Uterus (tissue), 4 donors: ENCODE measurements around the gene IDUA. TPM values are rescaled to one million over a fixed set of nuclear protein-coding genes. Genes with fewer than 3 reads are reported as not detected.
"Not testable (repeated sequence)": the region's sequence is repeated elsewhere in the genome, so short reads cannot be mapped to it uniquely, and the experiment has no call there.

Experiments
- DNase-seq, 2 donors: peaks; one replicate each; pipeline ENCODE4 v3.0.0-alpha.2; 2019 to 2020
- H3K27ac ChIP-seq, 2 donors: fragments of 200-600 bp; sonication (generic); 1 replicate in 1 of 2; 2 replicates in 1 of 2; pipeline ENCODE4 v1.5.1; 2016 to 2018
- H3K27me3 ChIP-seq, 2 donors: fragments of 200-600 bp; sonication (generic); one replicate each; pipeline ENCODE4 v1.5.1; 2018 to 2019; ENCODE audit warnings: control low read depth in 1 of 2
- H3K36me3 ChIP-seq, 2 donors: fragments of 200-600 bp; sonication (generic); one replicate each; pipeline ENCODE4 v1.5.1; 2019; ENCODE audit warnings: control low read depth in 1 of 2
- H3K4me1 ChIP-seq, 2 donors: fragments of 200-600 bp; sonication (generic); one replicate each; pipeline ENCODE4 v1.5.1; 2018 to 2019; ENCODE audit warnings: control low read depth in 1 of 2
- H3K4me3 ChIP-seq, 2 donors: fragments of 200-600 bp; sonication (generic); 1 replicate in 1 of 2; 2 replicates in 1 of 2; pipeline ENCODE4 v1.5.1; 2018 to 2019; ENCODE audit warnings: mild to moderate bottlenecking in 1 of 2
- H3K9me3 ChIP-seq, 2 donors: fragments of 200-600 bp; sonication (generic); one replicate each; pipeline ENCODE4 v1.5.1; 2019; ENCODE audit warnings: control low read depth in 1 of 2
- POLR2A ChIP-seq, 2 donors: fragments of 450-650 bp; IDR thresholded peaks; one replicate each; pipeline ENCODE4 v1.6.1; 2016; ENCODE audit warnings: antibody characterized with exemption in 2 of 2, mild to moderate bottlenecking in 1 of 2, moderate library complexity in 1 of 2
- intact Hi-C: fragments of 100-400 bp; cut with DNase I; formaldehyde crosslinking; loops from one replicate; pipeline ENCODE4 v1.15.1; 2023; ENCODE audit warnings: low total_unique reads
- total RNA-seq, 4 donors: library from RNA; depleted of rRNA in 3 of 4; stranded (reverse); fragments of >200 nt in 3 of 4; gene quantifications; one replicate each; pipeline versions ENCODE4 v1.1.0 to v1.2.4, GENCODE V29; 2014 to 2023
- TF ChIP-seq, protein P1 (sequence below), 4 experiments: fragments of 200-600 bp in 2 of 4; fragments of 450-650 bp in 2 of 4; sonication (generic) in 2 of 4; IDR thresholded peaks; one replicate each; pipeline ENCODE4 v1.5.1; 2016 to 2019; ENCODE audit warnings: antibody characterized with exemption in 4 of 4, mild to moderate bottlenecking in 2 of 4, moderate library complexity in 1 of 4
- donor health status: DM: yes; HTN: yes; CAD: no.

The IDUA gene
- total RNA-seq, 4 donors from 2014 or later: 2.8 to 45.8 (median 9.9) TPM

DNA sequence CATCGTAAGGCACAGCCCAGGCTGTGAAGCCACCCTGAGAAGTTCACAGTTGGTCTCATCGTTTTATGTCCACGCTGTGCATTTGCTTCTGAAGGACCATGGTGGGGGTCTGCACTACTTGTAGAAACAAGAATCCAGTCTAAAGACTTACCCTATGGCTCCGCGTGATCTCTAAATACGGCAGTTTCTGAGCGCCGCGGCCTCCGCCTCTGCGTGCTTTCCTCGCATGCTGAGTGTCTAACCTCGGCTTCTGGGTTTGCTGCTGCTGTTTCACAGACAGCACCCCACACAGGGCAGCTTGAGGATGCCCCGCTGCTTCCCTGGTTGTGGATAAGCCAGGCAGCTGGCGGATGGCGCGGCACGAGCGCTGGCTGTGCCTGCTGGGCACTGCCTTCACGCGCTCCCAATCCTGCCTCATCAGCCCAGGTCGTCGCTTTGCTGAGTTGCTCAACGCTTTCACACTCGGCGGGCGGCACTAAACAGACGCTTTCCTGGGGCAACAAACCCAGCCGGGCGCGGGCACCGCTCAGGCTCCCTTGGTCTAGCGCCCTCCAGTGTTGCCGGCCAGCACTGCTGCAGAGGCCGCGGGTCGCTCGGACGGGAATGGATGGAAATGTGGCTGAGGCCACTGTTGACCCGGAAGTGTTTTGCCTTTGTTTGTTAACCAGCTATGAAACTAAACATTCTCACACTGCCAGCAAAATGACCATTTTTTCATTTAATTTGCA, 63.8 kb downstream of the IDUA start:
- Histone ChIP-seq H3K4me1 (no peaks in the 10 kb centered on the region), H3K27me3 (peaks cover 0 to 8% of the 10 kb centered on the region in 2 donors), H3K27ac (no peak overlapping the region), H3K4me3 (no peak overlapping the region), H3K9me3 (no peaks in the 10 kb centered on the region), H3K36me3 (no peaks in the 10 kb centered on the region)
- no peak for TF ChIP-seq POLR2A (IDR thresholded peaks at IDR 0.05)
- TF ChIP-seq, protein P1, sequence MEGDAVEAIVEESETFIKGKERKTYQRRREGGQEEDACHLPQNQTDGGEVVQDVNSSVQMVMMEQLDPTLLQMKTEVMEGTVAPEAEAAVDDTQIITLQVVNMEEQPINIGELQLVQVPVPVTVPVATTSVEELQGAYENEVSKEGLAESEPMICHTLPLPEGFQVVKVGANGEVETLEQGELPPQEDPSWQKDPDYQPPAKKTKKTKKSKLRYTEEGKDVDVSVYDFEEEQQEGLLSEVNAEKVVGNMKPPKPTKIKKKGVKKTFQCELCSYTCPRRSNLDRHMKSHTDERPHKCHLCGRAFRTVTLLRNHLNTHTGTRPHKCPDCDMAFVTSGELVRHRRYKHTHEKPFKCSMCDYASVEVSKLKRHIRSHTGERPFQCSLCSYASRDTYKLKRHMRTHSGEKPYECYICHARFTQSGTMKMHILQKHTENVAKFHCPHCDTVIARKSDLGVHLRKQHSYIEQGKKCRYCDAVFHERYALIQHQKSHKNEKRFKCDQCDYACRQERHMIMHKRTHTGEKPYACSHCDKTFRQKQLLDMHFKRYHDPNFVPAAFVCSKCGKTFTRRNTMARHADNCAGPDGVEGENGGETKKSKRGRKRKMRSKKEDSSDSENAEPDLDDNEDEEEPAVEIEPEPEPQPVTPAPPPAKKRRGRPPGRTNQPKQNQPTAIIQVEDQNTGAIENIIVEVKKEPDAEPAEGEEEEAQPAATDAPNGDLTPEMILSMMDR (IDR thresholded peaks at IDR 0.05): no peak
- intact Hi-C loops: no loop called here
- DNase-seq: peak in 1 of 2 donors; percentile 11

DNA sequence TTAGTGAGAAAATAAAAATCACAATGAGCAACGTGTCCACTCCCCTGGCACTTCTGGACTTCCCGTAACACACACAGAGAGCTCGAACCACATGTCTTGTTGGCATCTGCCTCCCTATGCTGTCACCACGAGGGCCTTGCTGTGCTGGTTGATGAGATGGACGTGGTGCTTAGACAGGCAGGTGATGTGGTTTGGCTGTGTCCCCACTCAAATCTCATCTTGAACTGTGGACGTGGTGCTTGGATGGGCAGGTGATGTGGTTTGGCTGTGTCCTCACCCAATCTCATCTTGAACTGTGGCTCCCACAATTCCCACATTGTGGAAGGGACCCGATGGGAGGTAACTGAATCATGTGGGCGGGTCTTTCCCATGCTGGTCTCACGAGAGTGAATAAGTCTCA, 64.6 kb downstream of the IDUA start:
- no peaks in the 10 kb centered on the region for H3K9me3 ChIP-seq
- intact Hi-C loops: no loop called here
- H3K27me3 ChIP-seq: peaks cover 0 to 8% of the 10 kb centered on the region in 2 donors
- H3K27ac ChIP-seq: no peak overlapping the region
- no peak overlapping the region for H3K4me3 ChIP-seq
- no peaks in the 10 kb centered on the region for H3K36me3 ChIP-seq
- DNase-seq: no peak
- TF ChIP-seq POLR2A (IDR thresholded peaks at IDR 0.05): no peak
- no peaks in the 10 kb centered on the region for H3K4me1 ChIP-seq

DNA sequence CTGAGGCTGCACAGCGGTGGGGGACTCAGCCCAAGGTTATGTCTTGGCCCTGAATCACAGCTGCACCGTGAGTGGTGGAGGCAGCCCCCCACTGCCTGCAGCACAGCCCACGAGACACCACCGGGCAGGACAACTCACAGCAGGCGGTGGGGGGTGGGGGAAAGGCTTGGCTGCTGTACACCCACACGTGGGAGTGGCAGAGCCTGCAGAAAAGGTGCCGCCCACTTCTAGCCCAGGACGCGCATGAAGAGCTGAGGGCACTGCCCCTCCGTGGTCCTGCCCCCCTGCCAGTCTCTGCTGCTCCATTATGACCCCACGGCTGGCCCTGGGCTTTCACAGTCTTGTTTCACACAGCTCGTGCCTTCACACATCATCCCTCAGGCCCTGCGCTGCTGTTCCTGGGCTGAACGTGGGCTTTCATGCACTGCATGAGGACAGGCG, 65.4 kb downstream of the IDUA start:
- H3K27me3 ChIP-seq: peaks cover 0 to 8% of the 10 kb centered on the region in 2 donors

DNA sequence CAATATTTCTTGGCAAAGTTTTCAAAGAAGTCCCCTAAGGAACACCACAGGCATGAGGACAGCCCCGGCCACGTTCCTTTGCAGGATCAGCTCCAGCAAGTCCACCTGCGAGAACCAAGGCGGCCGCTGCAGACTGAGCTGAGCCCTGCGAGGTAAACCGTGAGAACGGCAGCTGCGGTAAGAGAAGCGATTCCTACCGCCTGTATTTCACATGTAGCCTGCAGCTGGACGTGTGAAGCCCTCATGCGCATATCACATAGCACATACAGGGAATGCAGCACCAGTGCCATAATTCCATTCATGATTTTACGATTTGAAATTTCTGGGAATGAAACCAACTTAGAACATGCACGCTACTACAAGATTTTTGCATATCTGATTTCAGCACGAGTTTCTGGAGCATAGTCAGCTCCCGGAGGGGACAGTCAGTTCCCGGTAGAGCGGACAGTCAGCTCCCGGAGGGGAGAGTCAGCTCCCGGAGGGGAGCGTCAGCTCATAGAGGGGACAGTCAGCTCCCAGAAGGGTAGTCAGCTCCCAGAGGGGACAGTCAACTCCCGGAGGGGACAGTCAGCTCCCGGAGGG, 66.3 kb downstream of the IDUA start:
- H3K4me3 ChIP-seq: no peak overlapping the region

More for the DNA sequence above, 65.4 kb downstream of the IDUA start:
- no peak for DNase-seq
- intact Hi-C loops: no loop called here
- Histone ChIP-seq H3K27ac (no peak overlapping the region), H3K9me3 (no peaks in the 10 kb centered on the region), H3K4me3 (no peak overlapping the region), H3K36me3 (no peaks in the 10 kb centered on the region), H3K4me1 (no peaks in the 10 kb centered on the region)
- TF ChIP-seq POLR2A (IDR thresholded peaks at IDR 0.05): no peak
- TF ChIP-seq, protein P1 (IDR thresholded peaks at IDR 0.05): no peak

DNA sequence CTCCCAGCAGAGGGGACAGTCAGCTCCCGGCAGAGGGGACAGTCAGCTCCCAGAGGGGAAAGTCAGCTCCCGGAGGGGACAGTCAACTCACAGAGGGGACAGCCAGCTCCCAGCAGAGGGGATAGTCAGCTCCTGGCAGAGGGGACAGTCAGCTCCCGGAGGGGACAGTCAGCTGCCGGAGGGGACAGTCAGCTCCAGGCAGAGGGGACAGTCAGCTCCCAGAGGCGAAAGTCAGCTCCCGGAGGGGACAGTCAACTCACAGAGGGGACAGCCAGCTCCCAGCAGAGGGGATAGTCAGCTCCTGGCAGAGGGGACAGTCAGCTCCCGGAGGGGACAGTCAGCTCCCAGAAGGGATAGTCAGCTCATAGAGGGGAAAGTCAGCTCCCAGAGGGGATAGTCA, 67.0 kb downstream of the IDUA start:
- H3K27ac ChIP-seq, DNase-seq, H3K36me3 ChIP-seq, H3K4me3 ChIP-seq, intact Hi-C loops, H3K27me3 ChIP-seq, H3K4me1 ChIP-seq, H3K9me3 ChIP-seq: not testable (repeated sequence)

More for the DNA sequence above, 66.3 kb downstream of the IDUA start:
- no peak for DNase-seq
- Histone ChIP-seq H3K9me3 (no peaks in the 10 kb centered on the region), H3K27ac (no peak overlapping the region), H3K27me3 (peaks cover 0 to 8% of the 10 kb centered on the region in 2 donors), H3K36me3 (no peaks in the 10 kb centered on the region), H3K4me1 (no peaks in the 10 kb centered on the region)
- intact Hi-C loops: no loop called here
- TF ChIP-seq, protein P1 (IDR thresholded peaks at IDR 0.05): no peak
- no peak for TF ChIP-seq POLR2A (IDR thresholded peaks at IDR 0.05)

Other genes starting within 250 kb of the IDUA start
- 10 to 100 TPM in 1 of 4 donors, 1 to 10 TPM in 1, under 1 TPM in 2; 0.14 to 15.1 (median 2.0) TPM for gene CPLX1, start 160.9 kb upstream of the IDUA start, total RNA-seq
- gene GAK, start 54.7 kb upstream of the IDUA start, total RNA-seq: 1,000 to 10,000 TPM in 1 of 4 donors, 100 to 1,000 TPM in 1, 10 to 100 TPM in 2; 50.6 to 1,098 (median 104) TPM
- gene TMEM175, start 54.6 kb upstream of the IDUA start, total RNA-seq: 10 to 100 TPM in 3 of 4 donors, 1 to 10 TPM in 1; 9.9 to 39.7 (median 26.3) TPM
- 10 to 100 TPM in 2 of 4 donors, 1 to 10 TPM in 2; 1.2 to 12.7 (median 10.1) TPM for gene DGKQ, start 13.5 kb upstream of the IDUA start, total RNA-seq
- under 1 TPM in 2 of 4 donors, not detected in 2; 0.07 to 0.12 TPM for gene SLC26A1, start 6.4 kb downstream of the IDUA start, total RNA-seq
- 10 to 100 TPM in 2 of 4 donors, 1 to 10 TPM in 2; 2.8 to 24.8 (median 13.9) TPM for gene FGFRL1, start 24.6 kb downstream of the IDUA start, total RNA-seq
- 10 to 100 TPM in 1 of 4 donors, 1 to 10 TPM in 2, under 1 TPM in 1; 0.77 to 13.5 (median 5.2) TPM for gene RNF212, start 126.5 kb downstream of the IDUA start, total RNA-seq
- gene SPON2, start 185.5 kb downstream of the IDUA start, total RNA-seq: 100 to 1,000 TPM in 2 of 4 donors, 10 to 100 TPM in 2; 60.6 to 262 (median 115) TPM